ENCODE results near the gene TBKBP1.

Gene TBKBP1

DNA sequence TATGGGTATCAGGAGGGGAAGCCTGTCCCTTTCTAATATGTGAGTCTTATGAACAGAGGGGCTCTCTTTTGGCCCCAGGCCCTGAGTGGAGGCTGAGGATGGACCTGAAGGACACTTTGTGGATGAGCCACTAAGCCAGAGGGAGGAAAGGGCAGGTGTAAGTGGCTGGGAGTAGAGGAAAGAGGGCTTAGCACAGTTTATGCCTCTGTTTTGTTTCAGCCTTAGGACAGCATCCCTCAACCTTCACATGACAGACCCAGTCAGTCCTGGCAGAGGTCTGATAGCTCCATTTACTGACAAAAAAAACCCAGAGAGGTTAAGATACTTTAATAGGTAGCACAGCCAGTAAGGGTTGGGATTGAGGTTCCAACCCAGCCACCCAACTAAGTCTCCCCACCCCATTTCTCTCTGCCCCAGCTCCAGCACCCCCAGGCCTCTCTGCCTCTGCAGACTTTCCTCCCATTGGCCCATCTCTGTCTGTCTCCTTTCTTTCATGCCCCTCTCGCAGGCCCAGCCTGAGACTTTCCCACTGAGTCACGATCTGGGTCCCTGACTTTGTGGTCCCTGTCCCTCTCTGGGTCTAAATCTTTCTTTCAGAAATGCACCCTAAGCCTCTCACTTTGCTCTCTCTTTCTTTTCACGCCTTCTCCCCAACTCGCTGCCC, 34.4 kb downstream of the TBKBP1 start:
- no peak overlapping the region for H3K4me3 ChIP-seq (ENCODE audit: low read length)
- TF ChIP-seq CTCF (conservative IDR thresholded peaks at IDR 0.05; ENCODE audit: low read length) = no peak
- DNase-seq (ENCODE audit: low read depth) = no peak

DNA sequence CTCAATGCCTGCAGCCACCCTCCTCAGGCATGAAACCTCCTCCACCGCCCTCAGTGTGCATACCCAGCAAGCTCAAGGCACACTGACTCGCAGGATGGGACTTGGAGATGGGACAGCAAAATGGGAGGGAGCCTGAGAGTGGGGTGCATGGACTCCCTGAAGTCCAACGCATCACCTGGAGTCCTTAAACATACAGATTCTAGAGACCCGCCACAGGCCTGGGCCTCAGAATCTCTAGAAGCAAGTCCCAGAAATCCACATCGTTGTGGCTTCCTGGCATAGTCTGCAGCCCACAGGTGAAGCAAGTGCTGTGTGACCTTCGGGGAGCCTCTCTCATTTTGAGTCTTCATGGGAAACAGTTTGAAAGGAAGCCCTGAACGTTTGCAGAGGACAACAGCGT, 35.5 kb downstream of the TBKBP1 start:
- DNase-seq (ENCODE audit: low read depth) = no peak
- no peak overlapping the region for H3K4me3 ChIP-seq (ENCODE audit: low read length)
- TF ChIP-seq CTCF (conservative IDR thresholded peaks at IDR 0.05; ENCODE audit: low read length) = no peak

- no peak overlapping the region for H3K4me3 ChIP-seq (ENCODE audit: low read length)
- DNase-seq (ENCODE audit: low read depth) = no peak
- TF ChIP-seq CTCF (conservative IDR thresholded peaks at IDR 0.05; ENCODE audit: low read length) = no peak
Observed at GRCh38 chr17:47730681-47731080, 36.7 kb downstream of the TBKBP1 start.

DNA sequence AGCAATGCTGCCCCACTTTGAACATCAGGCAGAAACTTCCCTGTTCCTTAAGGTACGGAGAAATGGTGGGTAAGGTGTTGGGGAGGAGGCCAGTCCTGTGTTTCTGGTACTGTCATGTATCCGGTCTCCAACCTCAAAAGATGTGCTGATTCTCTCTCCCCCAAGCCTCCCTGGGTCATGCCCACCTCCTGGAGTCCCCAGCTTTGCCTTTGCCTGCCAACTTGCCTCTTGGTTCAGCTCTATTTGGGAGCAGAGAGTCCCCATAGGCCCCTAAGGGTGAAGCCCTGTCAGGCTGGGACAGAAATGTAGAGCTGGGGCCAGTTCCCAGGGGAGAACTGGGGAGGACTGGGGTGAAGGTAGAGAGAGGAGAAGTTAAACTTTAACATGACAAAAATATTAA, 37.4 kb downstream of the TBKBP1 start:
- TF ChIP-seq CTCF (conservative IDR thresholded peaks at IDR 0.05; ENCODE audit: low read length) = no peak
- H3K4me3 ChIP-seq (ENCODE audit: low read length) = no peak overlapping the region
- DNase-seq (ENCODE audit: low read depth) = no peak

- no peak overlapping the region for H3K4me3 ChIP-seq (ENCODE audit: low read length)
- no peak for DNase-seq (ENCODE audit: low read depth)
- TF ChIP-seq CTCF (conservative IDR thresholded peaks at IDR 0.05; ENCODE audit: low read length) = no peak
Observed at GRCh38 chr17:47732399-47733046, 38.6 kb downstream of the TBKBP1 start.

- no peak within 1 kb of the TSS; the same call in 1 of the 2 replicates for H3K4me3 ChIP-seq (ENCODE audit: low read length)
- TF ChIP-seq CTCF (conservative IDR thresholded peaks at IDR 0.05; ENCODE audit: low read length) = peak; percentile 12
- peak; percentile 12 for DNase-seq (ENCODE audit: low read depth)
Observed at GRCh38 chr17:47733047-47733673, 39.2 kb downstream of the TBKBP1 start, which contains the start of gene TBX21. TBX21 (plus strand) TSS chr17:47733236; CDS start chr17:47733455, 219 bp downstream.
